ENCODE data around the gene FAM120AOS.

- TF ChIP-seq ZNF677 (tag by site-specific recombination; IDR thresholded peaks at IDR 0.05) (no peak), CTCF (tag by site-specific recombination; IDR thresholded peaks at IDR 0.05) (no peak), ZNF121 (tag by site-specific recombination; IDR thresholded peaks at IDR 0.05) (no peak), ATF2 (tag by site-specific recombination; IDR thresholded peaks at IDR 0.05; ENCODE audit: low read depth) (no peak), ZBTB20 (tag by site-specific recombination; IDR thresholded peaks at IDR 0.05) (0 out of 2 replicates have a peak, but pooled peaks have one; percentile 17), FEZF1 (tag by site-specific recombination; IDR thresholded peaks at IDR 0.05) (peak; percentile 55), TSHZ1 (tag by site-specific recombination; IDR thresholded peaks at IDR 0.05; ENCODE audit: borderline replicate concordance) (no peak), ZBTB21 (tag by site-specific recombination; IDR thresholded peaks at IDR 0.05) (no peak), ZNF248 (tag by site-specific recombination; IDR thresholded peaks at IDR 0.05) (no peak)
Observed at GRCh38 chr9:93453047-93453914, at the start of gene FAM120AOS.

All from HEK293 (cell line).